ENCODE data around the gene PGLYRP1. TPM values are rescaled to one million over a fixed set of nuclear protein-coding genes. Genes with fewer than 3 reads are reported as not detected.

PGLYRP1 gene
- not detected in 2 replicates for total RNA-seq

GRCh38 chr19:46022431-46023310 lies at the start of gene PGLYRP1:
Gene PGLYRP1, minus strand, starts transcription at chr19:46023053. Its CDS starts 32 bp downstream, at chr19:46023021.

GRCh38 chr19:46040952-46041500 lies 18.2 kb upstream of the PGLYRP1 start, which contains the start of gene IGFL4:
Gene IGFL4, minus strand, starts transcription at chr19:46041002. Its CDS starts 40 bp downstream, at chr19:46040962.

DNA sequence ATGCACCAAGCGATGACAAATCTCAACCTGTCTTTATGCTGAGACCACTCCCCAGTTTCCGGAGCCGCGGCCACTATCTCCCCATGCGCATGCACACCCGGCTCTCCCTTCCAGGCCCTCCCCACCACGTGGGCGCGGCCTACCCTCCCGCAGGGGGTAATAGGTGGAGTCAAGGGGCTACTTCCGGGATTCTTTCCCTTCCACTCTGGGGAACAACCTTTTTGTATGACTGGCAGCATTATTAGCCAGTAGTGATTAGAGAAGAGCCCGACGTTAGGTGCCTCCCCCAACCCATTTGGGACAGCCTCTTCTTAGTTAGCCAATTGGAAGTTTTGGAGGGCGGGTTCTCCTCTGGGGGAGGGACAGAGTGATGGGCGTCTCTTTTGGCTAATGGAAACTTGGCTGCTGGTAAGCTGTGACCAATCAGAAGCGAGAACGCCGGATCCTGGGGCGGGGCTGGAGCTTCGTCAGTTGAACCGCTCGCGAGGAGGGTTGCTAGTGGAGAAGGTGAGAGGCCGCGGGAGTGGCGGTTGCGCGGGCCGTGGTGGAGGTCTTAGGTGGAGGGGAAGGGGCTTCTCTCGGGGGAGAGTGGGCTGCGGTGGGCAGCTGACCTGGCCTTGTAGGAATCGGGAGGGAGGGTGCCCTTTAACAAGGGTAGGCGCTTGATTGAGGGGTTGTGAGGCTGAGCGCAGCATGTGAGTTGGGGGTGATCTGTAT lies 27.7 kb downstream of the PGLYRP1 start, which contains the start of gene CCDC61:
CCDC61 (plus strand) TSS at position 470 of the 717 bp plus-strand sequence. CDS start 7,552 bp downstream, outside the sequence.

DNA sequence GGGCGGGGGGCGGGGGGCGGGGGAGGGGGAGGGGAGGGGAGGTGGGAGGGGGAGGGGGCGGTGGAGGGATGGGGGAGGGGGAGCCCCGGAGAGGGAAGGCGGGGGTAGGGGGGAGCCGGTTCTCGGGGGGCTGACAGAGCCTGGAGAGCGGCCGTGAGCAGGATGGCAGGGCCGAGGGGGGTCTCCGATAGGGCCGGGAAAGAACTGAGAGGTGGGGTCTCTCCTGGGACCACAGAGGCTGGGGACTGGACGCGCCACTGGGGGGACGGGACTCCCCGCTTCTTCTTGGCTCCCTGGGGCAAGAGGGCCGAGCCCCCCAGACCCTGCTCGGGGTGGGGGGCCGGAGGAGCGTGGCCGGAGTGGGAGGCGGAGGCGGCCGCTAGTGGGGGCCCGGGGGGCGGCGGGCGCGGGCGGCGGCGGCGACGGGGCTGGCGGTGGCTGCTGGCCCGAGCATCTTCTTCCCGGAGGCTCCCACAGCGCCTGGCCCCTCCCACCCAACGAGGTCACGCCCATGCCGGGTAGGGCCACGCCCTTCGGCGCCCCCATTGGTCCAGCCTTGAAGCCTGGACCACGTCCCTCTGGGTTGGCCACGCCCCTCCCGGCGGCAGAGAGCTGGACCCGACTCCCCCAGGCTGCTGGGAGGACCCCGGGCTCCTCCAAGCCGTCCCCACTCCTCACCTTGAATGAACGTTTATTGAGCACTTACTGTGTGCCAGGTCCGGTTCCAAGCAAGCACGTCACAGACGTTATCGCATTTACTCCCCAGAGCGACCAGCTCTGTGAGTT lies 49.1 kb downstream of the PGLYRP1 start, which contains the start of gene NOVA2:
NOVA2 (minus strand) TSS at position 313 of the 786 bp plus-strand sequence. CDS start 514 bp downstream, outside the sequence.

Other genes starting within 250 kb of the PGLYRP1 start
- gene DMPK, start 240.6 kb downstream of the PGLYRP1 start, total RNA-seq = 8.0 and 17.6 TPM in 2 replicates
- 22.6 and 31.8 TPM in 2 replicates for gene DMWD, start 230.2 kb downstream of the PGLYRP1 start, total RNA-seq
- gene RSPH6A, start 207.7 kb downstream of the PGLYRP1 start, total RNA-seq = under 0.01 and 0.09 TPM in 2 replicates
- 30.4 and 36.5 TPM in 2 replicates for gene SYMPK, start 159.9 kb downstream of the PGLYRP1 start, total RNA-seq
- not detected in 2 replicates for gene FOXA3, start 158.7 kb downstream of the PGLYRP1 start, total RNA-seq
- gene IRF2BP1, start 136.9 kb downstream of the PGLYRP1 start, total RNA-seq = 17.7 and 20.6 TPM in 2 replicates
- gene MYPOP, start 120.4 kb downstream of the PGLYRP1 start, total RNA-seq = 0.99 and 1.1 TPM in 2 replicates
- gene NANOS2, start 108.3 kb downstream of the PGLYRP1 start, total RNA-seq = not detected in 2 replicates
- 4.7 and 6.0 TPM in 2 replicates for gene NOVA2, start 49.2 kb downstream of the PGLYRP1 start, total RNA-seq
- 7.2 and 8.3 TPM in 2 replicates for gene CCDC61, start 27.6 kb downstream of the PGLYRP1 start, total RNA-seq
- not detected in 2 replicates for gene IGFL4, start 17.9 kb upstream of the PGLYRP1 start, total RNA-seq
- not detected in 2 replicates for gene IGFL3, start 101.6 kb upstream of the PGLYRP1 start, total RNA-seq
- gene IGFL2, start 125.2 kb upstream of the PGLYRP1 start, total RNA-seq = 0.09 TPM in 1 of 2 replicates, not detected in the other
- not detected in 2 replicates for gene IGFL1, start 206.7 kb upstream of the PGLYRP1 start, total RNA-seq

Data from endothelial cell of coronary artery (primary cell).